Smooth muscle cell (in vitro differentiated cells): ENCODE results near the gene KAZN. TPM values are rescaled to one million over a fixed set of nuclear protein-coding genes. Genes with fewer than 3 reads are reported as not detected.

Experiments used
- DNase-seq: peaks from one replicate; lab custom pipeline; 2025; ENCODE audit not compliant: unreplicated experiment; lab: John Stamatoyannopoulos, UW
- H2AFZ ChIP-seq: fragments of 200-600 bp; sonication (generic); 2 replicates; pipeline ENCODE4 v1.6.0; 2016; ENCODE audit warnings: antibody characterized with exemption, low read depth, mild to moderate bottlenecking
- H3F3A ChIP-seq: fragments of 200-600 bp; sonication (generic); 2 replicates; pipeline ENCODE4 v1.6.0; 2017; ENCODE audit warnings: antibody characterized with exemption, low read depth
- H3K27ac ChIP-seq: fragments of 200-600 bp; sonication (generic); 2 replicates; pipeline ENCODE4 v1.5.1; 2016; ENCODE audit warnings: low read depth, mild to moderate bottlenecking
- H3K27me3 ChIP-seq: fragments of 200-600 bp; sonication (generic); 2 replicates; pipeline ENCODE4 v1.6.1; 2016; ENCODE audit warnings: low read depth, mild to moderate bottlenecking
- H3K36me3 ChIP-seq: fragments of 200-600 bp; sonication (generic); 2 replicates; pipeline ENCODE4 v1.5.1; 2016; ENCODE audit warnings: low read depth
- H3K4me1 ChIP-seq: fragments of 200-600 bp; sonication (generic); 2 replicates; pipeline ENCODE4 v1.5.1; 2016; ENCODE audit warnings: low read depth
- H3K4me2 ChIP-seq: fragments of 200-600 bp; sonication (generic); 2 replicates; pipeline ENCODE4 v1.6.0; 2016; ENCODE audit warnings: mild to moderate bottlenecking
- H3K4me3 ChIP-seq: fragments of 200-600 bp; sonication (generic); 2 replicates; pipeline ENCODE4 v1.5.1; 2016; ENCODE audit warnings: mild to moderate bottlenecking
- H3K79me2 ChIP-seq: fragments of 200-600 bp; sonication (generic); 2 replicates; pipeline ENCODE4 v1.6.0; 2016; ENCODE audit warnings: low read depth, mild to moderate bottlenecking
- H3K9ac ChIP-seq: fragments of 200-600 bp; sonication (generic); 2 replicates; pipeline ENCODE4 v1.6.0; 2016; ENCODE audit warnings: low read depth
- H3K9me3 ChIP-seq: fragments of 200-600 bp; sonication (generic); replicated peaks from 2 replicates; pipeline ENCODE4 v1.5.1; 2016; ENCODE audit warnings: low read depth
- H4K20me1 ChIP-seq: fragments of 200-600 bp; sonication (generic); 2 replicates; pipeline ENCODE4 v1.6.0; 2016; ENCODE audit warnings: low read depth
- CTCF ChIP-seq: fragments of 200-600 bp; sonication (generic); IDR thresholded peaks from 2 replicates; pipeline ENCODE4 v1.5.1; 2017; ENCODE audit warnings: borderline replicate concordance, mild to moderate bottlenecking, antibody characterized with exemption; ENCODE audit not compliant: insufficient read depth, poor library complexity, severe bottlenecking
- WGBS: methylation state at CpG from one replicate; pipeline ENCODE4 v1.1.7; 2016; ENCODE audit warnings: low lambda C conversion rate; 5-methylcytosine and 5-hydroxymethylcytosine counted together
- polyA plus RNA-seq: library from polyadenylated mRNA; unstranded; fragments of >200 nt; fragmentation: Nextera tagmentation; extraction: Ambion mirVana; gene quantifications from 2 replicates; pipeline ENCODE4 v1.2.1, GENCODE V29; 2016
- total RNA-seq: library from RNA; depleted of rRNA; stranded (reverse); fragments of >200 nt; gene quantifications from 2 replicates; pipeline ENCODE4 v1.2.3, GENCODE V29; 2014

Gene KAZN
- total and polyA plus RNA-seq, 2 experiments from 2014 or later, result 6.3 to 8.2 TPM

GRCh38 chr1:15055736-15056415, 457.4 kb downstream of the KAZN start:
- Histone ChIP-seq H3K79me2 (no peaks in the 10 kb centered on the region), H3K4me1 (no peaks in the 10 kb centered on the region), H3K27ac (no peak overlapping the region), H3K36me3 (no peaks in the 10 kb centered on the region), H4K20me1 (no peaks in the 10 kb centered on the region), H3K4me2 (no peak overlapping the region), H3K9me3 (no peaks in the 10 kb centered on the region), H3K9ac (no peak overlapping the region), H3K27me3 (no peaks in the 10 kb centered on the region), H3K4me3 (no peak overlapping the region), H3F3A (no peaks in the 10 kb centered on the region), H2AFZ (no peak overlapping the region)
- WGBS, result 97% methylated on average over 29 of the region's 29 CpGs
- TF ChIP-seq CTCF, result no peak
- no peak for DNase-seq

GRCh38 chr1:15056515-15057285, 458.2 kb downstream of the KAZN start:
- Histone ChIP-seq H3K27ac (no peak overlapping the region), H3K27me3 (no peaks in the 10 kb centered on the region), H3K4me3 (no peak overlapping the region), H3K4me2 (no peak overlapping the region), H2AFZ (no peak overlapping the region), H4K20me1 (no peaks in the 10 kb centered on the region), H3K79me2 (no peaks in the 10 kb centered on the region), H3K36me3 (no peaks in the 10 kb centered on the region), H3K9ac (no peak overlapping the region), H3K4me1 (no peaks in the 10 kb centered on the region), H3F3A (no peaks in the 10 kb centered on the region), H3K9me3 (no peaks in the 10 kb centered on the region)
- DNase-seq, result no peak
- TF ChIP-seq CTCF, result no peak
- 98% methylated on average over 4 of the region's 4 CpGs for WGBS

- no peaks in the 10 kb centered on the region for H3K9me3 ChIP-seq
- H3K4me3 ChIP-seq, result no peak overlapping the region
- H3K27me3 ChIP-seq, result no peaks in the 10 kb centered on the region
- 92% methylated on average over 5 of the region's 5 CpGs for WGBS
- H4K20me1 ChIP-seq, result no peaks in the 10 kb centered on the region
- DNase-seq, result no peak
- no peaks in the 10 kb centered on the region for H3K79me2 ChIP-seq
- no peaks in the 10 kb centered on the region for H3K4me1 ChIP-seq
- H3K27ac ChIP-seq, result no peak overlapping the region
- no peak for TF ChIP-seq CTCF
- no peak overlapping the region for H3K9ac ChIP-seq
- no peak overlapping the region for H3K4me2 ChIP-seq
- H3K36me3 ChIP-seq, result no peaks in the 10 kb centered on the region
- no peak overlapping the region for H2AFZ ChIP-seq
- no peaks in the 10 kb centered on the region for H3F3A ChIP-seq
Observed at GRCh38 chr1:15057834-15058233, 459.3 kb downstream of the KAZN start.
